AG04450 (cell line): ENCODE measurements around the gene SMAD6. TPM values are rescaled to one million over a fixed set of nuclear protein-coding genes. Genes with fewer than 3 reads are reported as not detected.

Experiments
- CTCF ChIA-PET: fragments of 300-600, 350-600 bp; formaldehyde crosslinking; extraction: SDS; loops from one replicate; lab custom pipeline; 2022; ENCODE audit warnings: antibody characterized with exemption, inconsistent platforms; lab: Charles Lee
- POLR2A ChIA-PET: fragments of 350-600 bp; formaldehyde crosslinking; extraction: SDS; loops from one replicate; lab custom pipeline; 2021; ENCODE audit warnings: antibody characterized with exemption, inconsistent platforms; lab: Yijun Ruan, JAX
- DNase-seq: peaks from one replicate; pipeline ENCODE4 v3.0.0-alpha.2; 2011; ENCODE audit warnings: low read depth, low spot score
- H3K27ac ChIP-seq: one replicate; pipeline ENCODE4 v1.5.1; 2012; ENCODE audit warnings: low read depth, low read length, control low read depth
- H3K27me3 ChIP-seq: one replicate; pipeline ENCODE4 v1.6.0; 2012; ENCODE audit warnings: low read length; ENCODE audit not compliant: control insufficient read depth, insufficient read depth
- H3K4me3 ChIP-seq: 2 replicates; pipeline ENCODE4 v1.5.1; 2011; ENCODE audit warnings: mild to moderate bottlenecking, low read depth, low read length, control low read depth
- H3K9me3 ChIP-seq: 2 replicates; pipeline ENCODE4 v1.5.1; 2012; ENCODE audit warnings: low read length; ENCODE audit not compliant: control insufficient read depth, insufficient read depth
- polyA plus RNA-seq: library from polyadenylated mRNA; depleted of rRNA; stranded (reverse); fragments of >200 nt; gene quantifications from 2 replicates; pipeline ENCODE4 v1.2.3, GENCODE V29; 2011
- TF ChIP-seq, protein P1 (sequence below): IDR thresholded peaks from 2 replicates; pipeline ENCODE4 v1.5.1; 2011; ENCODE audit warnings: low read depth, low read length, control low read depth, inconsistent platforms

The SMAD6 gene
- polyA plus RNA-seq, 1 experiment = 1.8 TPM

DNA sequence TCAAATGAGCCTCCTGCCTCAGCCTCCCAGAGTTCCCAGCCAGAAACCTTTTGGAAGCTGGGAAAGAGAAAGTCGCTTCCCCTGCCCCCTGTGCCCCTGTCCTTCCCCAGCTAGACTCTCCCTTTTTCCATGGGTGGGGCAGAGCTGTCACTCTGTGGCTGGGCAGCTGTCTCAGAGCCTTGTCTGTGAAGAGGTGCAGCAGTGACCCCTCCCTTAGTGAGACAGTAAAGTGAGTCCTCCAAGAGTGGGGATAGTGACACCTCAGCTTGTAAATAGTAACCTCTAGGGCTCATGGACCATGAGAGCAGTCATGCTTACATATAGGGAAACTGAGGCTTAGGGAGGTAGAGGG, 76.3 kb downstream of the SMAD6 start:
- TF ChIP-seq, protein P1, sequence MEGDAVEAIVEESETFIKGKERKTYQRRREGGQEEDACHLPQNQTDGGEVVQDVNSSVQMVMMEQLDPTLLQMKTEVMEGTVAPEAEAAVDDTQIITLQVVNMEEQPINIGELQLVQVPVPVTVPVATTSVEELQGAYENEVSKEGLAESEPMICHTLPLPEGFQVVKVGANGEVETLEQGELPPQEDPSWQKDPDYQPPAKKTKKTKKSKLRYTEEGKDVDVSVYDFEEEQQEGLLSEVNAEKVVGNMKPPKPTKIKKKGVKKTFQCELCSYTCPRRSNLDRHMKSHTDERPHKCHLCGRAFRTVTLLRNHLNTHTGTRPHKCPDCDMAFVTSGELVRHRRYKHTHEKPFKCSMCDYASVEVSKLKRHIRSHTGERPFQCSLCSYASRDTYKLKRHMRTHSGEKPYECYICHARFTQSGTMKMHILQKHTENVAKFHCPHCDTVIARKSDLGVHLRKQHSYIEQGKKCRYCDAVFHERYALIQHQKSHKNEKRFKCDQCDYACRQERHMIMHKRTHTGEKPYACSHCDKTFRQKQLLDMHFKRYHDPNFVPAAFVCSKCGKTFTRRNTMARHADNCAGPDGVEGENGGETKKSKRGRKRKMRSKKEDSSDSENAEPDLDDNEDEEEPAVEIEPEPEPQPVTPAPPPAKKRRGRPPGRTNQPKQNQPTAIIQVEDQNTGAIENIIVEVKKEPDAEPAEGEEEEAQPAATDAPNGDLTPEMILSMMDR = no peak
- no peak for DNase-seq
- Histone ChIP-seq H3K27ac (no peak overlapping the region), H3K9me3 (no peaks in the 10 kb centered on the region; the same call in 1 of the 2 replicates), H3K4me3 (no peak overlapping the region), H3K27me3 (no peaks in the 10 kb centered on the region)
- CTCF ChIA-PET = interaction anchor here (1.4 to 1.6 kb wide), 2 partner anchors 73 to 160 kb away, joined by 3 to 8 read pairs; no protein-coding TSS in a partner anchor
- POLR2A ChIA-PET = interaction anchor here (0.7 kb wide), 1 partner anchor 11 kb away, joined by 5 read pairs; no protein-coding TSS in a partner anchor

DNA sequence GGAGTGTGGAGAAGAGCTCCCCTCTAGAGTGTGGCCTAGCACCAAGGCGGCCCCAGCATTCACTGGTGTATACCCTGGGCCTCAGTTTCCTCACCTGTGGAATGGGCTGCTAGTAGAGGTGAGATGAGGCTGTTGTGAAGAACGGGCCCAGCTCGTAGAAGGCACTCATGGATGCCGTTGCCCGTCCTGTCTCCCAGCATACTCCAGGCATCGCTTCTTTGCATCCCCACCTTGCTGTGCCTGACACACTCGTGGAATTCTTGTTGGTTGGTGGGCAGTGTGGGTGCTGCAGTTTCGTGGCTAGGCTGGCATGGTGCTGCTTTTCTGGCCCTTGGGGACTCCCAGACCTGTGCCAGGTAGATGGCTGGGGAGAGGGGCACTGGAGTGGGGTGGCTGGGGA, 76.7 kb downstream of the SMAD6 start:
- H3K27ac ChIP-seq = no peak overlapping the region
- POLR2A ChIA-PET = interaction anchor here (0.7 to 1.4 kb wide), 2 partner anchors 11 to 20 kb away, joined by 3 to 5 read pairs; no protein-coding TSS in a partner anchor
- H3K9me3 ChIP-seq = no peaks in the 10 kb centered on the region; the same call in 1 of the 2 replicates
- H3K27me3 ChIP-seq = no peaks in the 10 kb centered on the region
- CTCF ChIA-PET = interaction anchor here (0.6 to 1.6 kb wide), 3 partner anchors 11 to 160 kb away, joined by 3 to 8 read pairs (median 4); no protein-coding TSS in a partner anchor
- DNase-seq = no peak
- TF ChIP-seq, protein P1 = no peak
- no peak overlapping the region for H3K4me3 ChIP-seq

DNA sequence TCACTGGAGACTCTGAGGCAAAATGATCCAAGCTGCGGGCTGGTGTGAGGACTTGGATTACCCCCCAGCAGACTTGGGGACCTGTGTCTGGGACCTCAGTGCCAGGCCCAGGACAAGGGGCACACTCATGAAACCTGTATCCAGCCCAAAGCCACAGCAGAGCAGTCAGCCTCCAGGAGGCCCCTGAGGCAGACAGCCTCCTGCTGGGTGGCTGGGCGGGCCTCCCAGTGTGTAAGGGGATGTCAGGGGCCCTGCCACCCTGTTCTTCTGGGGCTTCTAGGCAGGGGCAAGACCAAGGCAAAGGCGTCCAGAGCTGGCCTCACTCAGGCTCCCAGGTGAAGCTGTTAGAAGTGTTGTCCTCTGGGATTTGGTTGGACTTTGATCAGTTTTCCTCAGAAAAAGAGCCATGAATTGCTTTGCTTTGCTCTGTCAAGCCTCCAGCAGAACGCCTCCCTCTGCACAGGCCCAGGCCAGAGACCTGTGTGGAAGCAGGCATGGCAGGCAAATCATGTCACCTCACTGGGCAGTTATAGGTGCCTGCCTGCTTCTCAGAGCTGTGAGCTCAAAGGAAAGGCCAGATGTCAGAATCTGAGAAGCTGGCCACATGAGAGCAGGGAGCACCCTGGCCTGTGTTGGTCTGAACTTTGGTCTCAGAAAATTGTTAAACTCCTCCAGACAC, 77.4 kb downstream of the SMAD6 start:
- TF ChIP-seq, protein P1 = no peak
- no peaks in the 10 kb centered on the region for H3K27me3 ChIP-seq
- no peaks in the 10 kb centered on the region; the same call in 1 of the 2 replicates for H3K9me3 ChIP-seq
- CTCF ChIA-PET = interaction anchor here (0.6 to 1.6 kb wide), 3 partner anchors 12 to 72 kb away, joined by 3 to 8 read pairs (median 4); no protein-coding TSS in a partner anchor
- no peak for DNase-seq
- POLR2A ChIA-PET = interaction anchor here (0.6 to 1.7 kb wide), 5 partner anchors 10 to 60 kb away, joined by 3 to 8 read pairs (median 3); no protein-coding TSS in a partner anchor
- peak overlapping the region; percentile 91 for H3K27ac ChIP-seq
- H3K4me3 ChIP-seq = no peak overlapping the region

DNA sequence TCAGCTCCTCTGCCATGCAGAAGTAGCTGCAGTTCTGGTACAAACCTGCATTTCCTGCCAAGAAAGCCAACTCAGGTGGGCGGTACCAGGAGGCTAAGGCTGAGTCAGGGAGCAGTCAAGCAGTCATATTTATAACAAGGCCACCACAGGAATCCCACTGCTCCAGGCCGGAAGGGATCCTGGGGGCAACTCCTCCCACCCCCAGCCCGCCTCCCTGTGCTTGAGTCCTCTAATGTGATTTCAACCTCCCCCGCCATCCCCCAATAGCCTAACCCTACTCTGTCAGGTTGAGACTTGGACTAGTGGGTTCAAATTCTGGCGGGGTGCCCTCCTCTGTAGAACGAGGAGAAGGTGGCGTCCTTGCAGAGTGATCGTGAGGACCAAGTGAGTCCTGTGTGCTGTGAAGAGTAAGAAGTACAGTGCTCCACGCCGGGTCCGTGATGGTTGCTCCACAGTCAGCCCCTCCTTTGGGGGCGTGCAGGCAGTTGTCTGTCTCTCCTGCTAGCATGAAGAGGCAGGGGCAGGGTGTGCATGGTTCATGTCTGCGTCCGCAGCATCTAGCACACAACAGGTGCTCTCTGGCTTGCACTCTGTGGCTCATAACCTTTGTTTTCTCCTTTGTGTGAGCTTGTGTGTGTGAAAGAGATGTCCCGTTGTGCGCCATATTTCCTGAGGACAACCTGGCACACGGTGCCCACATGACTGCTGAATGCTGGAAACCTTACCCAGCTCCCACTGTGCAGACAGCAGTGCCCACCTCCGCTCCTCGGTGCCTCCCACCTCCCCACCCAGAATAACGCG, 78.3 kb downstream of the SMAD6 start:
- no peaks in the 10 kb centered on the region; the same call in 1 of the 2 replicates for H3K9me3 ChIP-seq
- H3K27ac ChIP-seq = peak overlapping the region; percentile 91
- ChIA-PET POLR2A (interaction anchor here (0.6 to 1.7 kb wide), 5 partner anchors 9 to 59 kb away, joined by 3 to 8 read pairs (median 3); no protein-coding TSS in a partner anchor), CTCF (interaction anchor here (1.0 kb wide), 1 partner anchor 71 kb away, joined by 3 read pairs; no protein-coding TSS in a partner anchor)
- H3K4me3 ChIP-seq = no peak overlapping the region
- H3K27me3 ChIP-seq = no peaks in the 10 kb centered on the region
- TF ChIP-seq, protein P1 = no peak
- peak; percentile 74 for DNase-seq
